GM12872 (cell line): ENCODE measurements around the gene TRAF6.

Source experiments
- TF ChIP-seq, protein P1 (sequence below): IDR thresholded peaks from 3 replicates; pipeline ENCODE4 v1.5.1; 2011; ENCODE audit warnings: low read depth, mild to moderate bottlenecking, low read length, moderate library complexity; ENCODE audit not compliant: insufficient read depth

TRAF6 gene

DNA sequence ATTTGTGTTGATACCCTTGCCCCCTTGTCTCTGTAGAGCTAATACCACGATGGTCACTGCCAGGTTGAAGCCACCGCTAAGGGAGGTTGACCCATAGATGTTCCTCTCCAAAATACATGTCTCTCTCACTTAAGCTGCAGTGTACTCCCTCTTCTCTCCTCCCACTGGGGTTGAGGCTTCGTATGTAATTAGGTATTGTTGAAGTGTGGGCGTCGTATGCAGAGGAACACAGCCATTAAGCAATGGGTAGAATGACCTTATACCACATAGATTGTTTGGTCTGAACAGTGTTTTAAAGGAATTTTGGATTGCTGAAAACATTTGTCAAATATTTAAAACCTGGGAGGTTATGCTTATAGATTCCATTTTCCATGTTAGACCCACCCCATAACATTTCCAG is 71.9 kb downstream of the TRAF6 start:
- TF ChIP-seq, protein P1, sequence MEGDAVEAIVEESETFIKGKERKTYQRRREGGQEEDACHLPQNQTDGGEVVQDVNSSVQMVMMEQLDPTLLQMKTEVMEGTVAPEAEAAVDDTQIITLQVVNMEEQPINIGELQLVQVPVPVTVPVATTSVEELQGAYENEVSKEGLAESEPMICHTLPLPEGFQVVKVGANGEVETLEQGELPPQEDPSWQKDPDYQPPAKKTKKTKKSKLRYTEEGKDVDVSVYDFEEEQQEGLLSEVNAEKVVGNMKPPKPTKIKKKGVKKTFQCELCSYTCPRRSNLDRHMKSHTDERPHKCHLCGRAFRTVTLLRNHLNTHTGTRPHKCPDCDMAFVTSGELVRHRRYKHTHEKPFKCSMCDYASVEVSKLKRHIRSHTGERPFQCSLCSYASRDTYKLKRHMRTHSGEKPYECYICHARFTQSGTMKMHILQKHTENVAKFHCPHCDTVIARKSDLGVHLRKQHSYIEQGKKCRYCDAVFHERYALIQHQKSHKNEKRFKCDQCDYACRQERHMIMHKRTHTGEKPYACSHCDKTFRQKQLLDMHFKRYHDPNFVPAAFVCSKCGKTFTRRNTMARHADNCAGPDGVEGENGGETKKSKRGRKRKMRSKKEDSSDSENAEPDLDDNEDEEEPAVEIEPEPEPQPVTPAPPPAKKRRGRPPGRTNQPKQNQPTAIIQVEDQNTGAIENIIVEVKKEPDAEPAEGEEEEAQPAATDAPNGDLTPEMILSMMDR: no peak

DNA sequence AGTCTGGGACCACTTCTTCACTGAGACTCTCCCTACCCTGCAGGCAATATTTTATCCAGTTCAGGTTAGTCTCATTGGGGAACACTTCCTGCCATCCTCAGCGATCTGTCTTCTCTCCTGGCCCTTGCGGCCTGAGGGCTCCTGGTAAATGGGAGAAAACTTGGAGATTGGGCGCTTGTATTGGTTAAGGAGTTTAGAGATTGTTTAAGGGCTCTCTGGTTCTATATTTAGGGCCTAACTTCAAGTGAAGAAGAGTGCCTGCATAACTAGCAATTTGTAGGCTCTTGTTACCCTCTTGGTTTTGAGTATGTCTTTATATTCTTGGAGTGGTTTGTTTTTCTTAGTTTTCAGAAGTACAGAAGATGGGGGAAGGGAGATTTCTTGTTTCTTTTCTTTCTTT is 72.7 kb downstream of the TRAF6 start:
- TF ChIP-seq, protein P1: no peak
